Stimulated activated CD4-positive, alpha-beta T cell treated with anti-CD3 and anti-CD28 coated beads, Interleukin-2, amount 100 ng/mL, for 48 hours (primary cell): ENCODE results near the gene CERS1.
A peak's percentile ranks its signal among the peaks of the same experiment; 100 is the strongest.

ENCODE experiments used
- DNase-seq, 2 donors: peaks; one replicate each; pipeline ENCODE4 v3.0.0-alpha.2; 2020

The CERS1 gene

DNA sequence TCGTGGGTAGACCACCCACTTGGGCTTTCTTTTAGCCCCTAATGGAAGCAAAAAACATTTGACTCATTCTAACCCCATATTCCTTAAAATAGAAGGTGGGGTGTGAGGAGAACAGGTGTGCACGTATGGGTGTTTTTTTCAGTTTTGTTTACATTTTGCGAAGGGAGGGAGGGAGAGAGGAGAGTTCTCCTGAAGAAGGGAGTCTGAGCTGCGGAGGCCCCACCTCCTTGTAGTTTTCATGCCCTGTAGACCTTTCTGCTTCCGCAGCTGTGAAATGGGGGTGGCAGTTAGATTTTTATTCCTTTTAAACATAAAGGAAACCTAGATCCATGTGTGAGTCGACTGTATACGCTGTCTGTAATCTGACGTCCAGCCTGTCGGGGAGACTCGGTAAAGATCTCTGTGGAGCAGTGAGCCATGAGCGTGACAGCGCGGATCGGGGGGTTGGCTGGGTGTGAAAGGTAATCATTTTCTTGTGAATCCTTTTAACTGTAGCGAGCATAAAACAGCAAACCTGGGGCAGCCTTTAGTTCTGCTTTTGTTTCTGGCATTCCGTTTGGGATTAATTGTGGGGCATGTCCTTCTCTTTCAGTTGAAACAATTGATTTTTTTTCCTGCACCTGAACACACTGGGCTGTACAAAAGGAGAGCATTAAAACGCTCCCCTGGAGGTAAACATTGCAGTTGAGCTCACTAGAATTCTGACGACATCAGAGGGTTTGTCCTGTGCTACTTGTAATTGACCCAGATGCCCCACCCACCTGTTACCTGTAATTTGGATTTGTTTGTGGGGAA lies 61.9 kb downstream of the CERS1 start:
- DNase-seq = no peak

DNA sequence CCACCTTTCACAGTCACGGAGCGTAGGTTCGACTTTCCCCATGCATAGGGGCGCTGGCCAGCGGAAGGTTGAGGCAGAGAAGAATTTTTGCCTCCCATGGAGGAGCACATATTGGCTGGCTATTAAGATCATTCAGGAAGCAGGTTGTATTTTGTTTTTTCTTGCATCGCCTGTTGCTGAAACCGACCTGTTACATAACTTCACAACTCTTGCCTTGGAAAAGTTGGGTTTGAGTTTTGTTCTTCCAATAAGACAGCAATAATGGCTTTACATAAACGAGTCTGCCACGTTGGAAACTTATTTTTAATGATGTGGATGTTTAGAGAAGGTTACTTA lies 62.8 kb downstream of the CERS1 start:
- no peak for DNase-seq

DNA sequence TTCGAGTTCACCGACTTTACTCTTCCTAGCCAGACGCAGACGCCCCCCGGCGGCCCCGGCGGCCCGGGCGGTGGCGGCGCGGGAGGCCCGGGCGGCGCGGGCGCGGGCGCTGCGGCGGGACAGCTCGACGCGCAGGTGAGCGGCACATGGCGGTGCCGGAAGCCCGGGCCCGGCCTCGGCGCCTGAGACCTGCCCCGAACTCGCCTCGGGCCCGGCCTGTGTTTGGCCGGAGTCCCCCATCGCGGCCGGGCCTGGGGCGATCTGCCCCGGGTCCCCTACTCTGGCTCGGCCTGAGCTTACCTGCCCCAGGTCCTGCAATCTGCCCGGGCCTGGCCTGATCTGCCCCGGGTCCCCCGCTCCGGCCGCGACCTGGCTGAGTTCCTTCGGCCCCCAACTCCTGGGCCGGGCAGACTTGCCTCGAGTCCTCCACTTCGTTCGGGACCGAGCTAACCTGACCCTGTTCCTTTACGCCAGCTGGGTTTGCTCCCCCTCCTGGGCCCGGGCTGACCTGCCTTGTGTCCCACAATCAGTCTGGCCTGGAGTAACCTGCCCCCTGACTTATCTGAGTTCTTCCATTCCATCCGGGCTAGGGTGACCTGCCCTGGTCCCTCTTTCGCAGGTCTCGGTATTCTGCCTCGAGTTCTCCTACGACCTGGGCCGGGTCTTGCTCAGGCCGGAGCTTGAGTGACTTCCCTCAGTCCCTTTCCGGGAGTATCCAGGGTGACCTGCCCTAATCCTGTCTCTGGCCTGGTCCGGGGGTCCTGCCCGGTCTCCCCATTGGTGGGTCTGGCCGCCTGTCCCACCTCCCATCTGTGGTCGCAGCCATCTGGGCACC lies 63.4 kb downstream of the CERS1 start:
- DNase-seq = no peak

DNA sequence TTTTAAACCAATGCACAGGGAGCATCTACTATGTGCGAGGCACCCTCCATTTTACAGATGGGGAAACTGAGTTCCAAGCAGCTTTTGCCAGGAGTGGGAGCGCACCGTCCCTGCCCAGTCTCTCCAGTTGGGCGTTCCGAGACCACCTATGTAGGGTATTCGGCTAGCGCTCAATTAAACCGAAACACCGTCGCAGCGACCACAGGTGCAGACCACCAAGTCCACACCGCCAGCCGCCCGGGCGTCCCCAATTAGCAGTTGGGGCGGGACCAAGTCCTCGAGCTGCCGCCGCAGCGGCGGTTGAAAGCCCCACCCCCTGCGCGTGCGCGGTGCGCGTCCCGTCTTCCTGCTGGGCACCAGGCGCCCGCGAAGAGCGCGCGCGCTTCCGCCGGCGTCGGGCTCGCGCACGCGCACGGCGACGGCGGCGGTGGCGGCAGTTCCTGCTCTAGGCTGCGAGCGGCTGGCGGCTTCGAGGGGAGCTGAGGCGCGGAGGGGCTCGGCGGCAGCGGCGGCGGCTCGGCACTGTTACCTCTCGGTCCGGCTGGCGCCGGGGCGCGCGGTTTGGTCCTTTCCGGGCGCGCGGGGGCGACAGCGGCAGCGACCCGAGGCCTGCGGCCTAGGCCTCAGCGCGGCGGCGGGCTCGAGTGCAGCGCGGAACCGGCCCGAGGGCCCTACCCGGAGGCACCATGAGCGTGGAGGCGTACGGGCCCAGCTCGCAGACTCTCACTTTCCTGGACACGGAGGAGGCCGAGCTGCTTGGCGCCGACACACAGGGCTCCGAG lies 64.2 kb downstream of the CERS1 start, which contains the start of gene UPF1:
TSS of gene UPF1 (plus strand) at position 436 of the 782 bp plus-strand sequence. CDS start at position 687, 251 bp downstream.
- DNase-seq = peak; percentile 92 to 93

DNA sequence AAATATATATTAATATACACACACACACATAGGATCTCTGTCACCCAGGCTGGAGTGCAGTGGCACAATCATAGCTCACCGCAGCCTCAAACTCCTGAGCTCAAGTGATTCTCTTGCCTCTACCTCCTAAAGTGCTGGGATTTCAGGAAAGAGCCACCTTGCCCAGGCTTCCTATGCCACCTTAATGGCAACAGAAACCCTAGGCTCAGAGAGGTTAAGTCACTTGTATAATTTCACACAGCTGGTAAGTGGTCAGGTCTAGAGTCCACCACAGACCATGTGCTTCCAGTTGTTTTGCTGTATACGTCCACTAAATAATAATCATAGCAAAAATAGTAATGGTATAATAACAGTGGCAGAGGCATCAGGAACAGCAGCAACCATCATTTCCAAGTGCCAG lies 65.5 kb downstream of the CERS1 start:
- DNase-seq = no peak

DNA sequence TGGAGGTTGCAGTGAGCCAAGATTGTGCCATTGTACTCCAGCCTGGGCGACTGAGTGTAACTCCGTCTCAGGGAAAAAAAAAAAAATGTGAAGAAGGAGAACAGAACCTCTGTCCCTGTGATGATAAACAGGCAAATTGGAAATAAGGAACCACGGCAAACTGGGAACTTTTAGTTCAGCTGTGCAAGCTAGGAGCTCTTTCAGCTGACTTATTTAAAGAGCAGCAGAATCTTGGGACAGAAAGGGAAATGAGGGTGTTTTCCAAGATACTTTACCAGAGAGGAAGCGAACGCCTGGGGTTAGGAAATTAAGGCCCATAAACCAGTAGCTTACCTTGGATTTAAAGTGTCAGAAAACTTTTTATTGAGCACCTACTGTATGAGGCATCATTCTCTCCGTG lies 67.2 kb downstream of the CERS1 start:
- no peak for DNase-seq
